Activated T-cell treated with anti-CD3 and anti-CD28 coated beads, Interleukin-2, amount 50 U/mL, for 4 hours (primary cell): ENCODE measurements around the gene KLHL29. TPM values are rescaled to one million over a fixed set of nuclear protein-coding genes. Genes with fewer than 3 reads are reported as not detected.
A peak's percentile ranks its signal among the peaks of the same experiment; 100 is the strongest.
"Not testable (repeated sequence)": the region's sequence is repeated elsewhere in the genome, so short reads cannot be mapped to it uniquely, and the experiment has no call there.

Experiments used
- ATAC-seq, 2 donors: fragments of 200-7000 bp; cut with Tn5 transposase; one replicate each; pipeline ENCODE4 v1.10.0; 2021
- DNase-seq: peaks from one replicate; pipeline ENCODE4 v3.0.0-alpha.2; 2020
- H3K27me3 Mint-ChIP-seq: one replicate; pipeline ENCODE4 v1.8.0; 2021; ENCODE audit warnings: low read depth, mixed read lengths
- H3K36me3 Mint-ChIP-seq: one replicate; pipeline ENCODE4 v1.8.0; 2022; ENCODE audit warnings: mixed read lengths; ENCODE audit not compliant: insufficient read depth
- H3K4me1 Mint-ChIP-seq: one replicate; pipeline ENCODE4 v1.8.0; 2021; ENCODE audit warnings: low read depth, mixed read lengths
- H3K4me3 Mint-ChIP-seq: one replicate; pipeline ENCODE4 v1.8.0; 2021; ENCODE audit warnings: mild to moderate bottlenecking, moderate library complexity, mixed read lengths
- H3K9me3 Mint-ChIP-seq: one replicate; pipeline ENCODE4 v1.8.0; 2021; ENCODE audit warnings: mixed read lengths
- total RNA-seq, 3 donors: library from RNA; stranded (reverse); gene quantifications; one replicate each; pipeline ENCODE4 v1.2.1, GENCODE V29; 2021

Gene KLHL29
- 1 to 10 TPM in 2 of 3 donors, under 1 TPM in 1; 0.82 to 1.5 (median 1.1) TPM for total RNA-seq

- ATAC-seq (peak; percentile 75 to 77), DNase-seq (peak; percentile 74)
- H3K4me1 Mint-ChIP-seq: peaks cover 27% of the 10 kb centered on the region
- H3K36me3 Mint-ChIP-seq: no peaks in the 10 kb centered on the region
- H3K4me3 Mint-ChIP-seq: peak within 1 kb of the TSS; percentile 76
- H3K9me3 Mint-ChIP-seq: no peaks in the 10 kb centered on the region
- peaks cover 54% of the 10 kb centered on the region for H3K27me3 Mint-ChIP-seq
Observed at GRCh38 chr2:23384551-23385343, at the start of gene KLHL29. Gene KLHL29 (plus strand): TSS chr2:23385179. CDS start chr2:23562197, 177,018 bp downstream.

- ATAC-seq (no peak), DNase-seq (no peak)
- no peaks in the 10 kb centered on the region for H3K4me1 Mint-ChIP-seq
- H3K36me3 Mint-ChIP-seq: no peaks in the 10 kb centered on the region
- no peaks in the 10 kb centered on the region for H3K9me3 Mint-ChIP-seq
- no peak overlapping the region for H3K4me3 Mint-ChIP-seq
- peaks cover 15% of the 10 kb centered on the region for H3K27me3 Mint-ChIP-seq
Observed at GRCh38 chr2:23335550-23335949, 49.4 kb upstream of the KLHL29 start.

GRCh38 chr2:23342075-23342474, 42.9 kb upstream of the KLHL29 start:
- no peaks in the 10 kb centered on the region for H3K4me1 Mint-ChIP-seq
- no peak for ATAC-seq
- no peak for DNase-seq
- peaks cover 15% of the 10 kb centered on the region for H3K27me3 Mint-ChIP-seq
- H3K36me3 Mint-ChIP-seq: no peaks in the 10 kb centered on the region
- no peaks in the 10 kb centered on the region for H3K9me3 Mint-ChIP-seq
- no peak overlapping the region for H3K4me3 Mint-ChIP-seq

- ATAC-seq: no peak
Observed at GRCh38 chr2:23346029-23346428, 39.0 kb upstream of the KLHL29 start.

GRCh38 chr2:23346781-23347180, 38.2 kb upstream of the KLHL29 start:
- Mint-ChIP-seq H3K36me3 (no peaks in the 10 kb centered on the region), H3K4me3 (no peak overlapping the region), H3K27me3 (peaks cover 12% of the 10 kb centered on the region), H3K4me1 (no peaks in the 10 kb centered on the region), H3K9me3 (no peaks in the 10 kb centered on the region)
- ATAC-seq (no peak), DNase-seq (no peak)

More at GRCh38 chr2:23346029-23346428, 39.0 kb upstream of the KLHL29 start:
- no peak for DNase-seq
- peaks cover 10% of the 10 kb centered on the region for H3K27me3 Mint-ChIP-seq
- no peaks in the 10 kb centered on the region for H3K9me3 Mint-ChIP-seq
- H3K4me1 Mint-ChIP-seq: no peaks in the 10 kb centered on the region
- no peaks in the 10 kb centered on the region for H3K36me3 Mint-ChIP-seq
- H3K4me3 Mint-ChIP-seq: no peak overlapping the region

GRCh38 chr2:23347471-23348092, 37.4 kb upstream of the KLHL29 start:
- H3K27me3 Mint-ChIP-seq: peaks cover 17% of the 10 kb centered on the region
- no peaks in the 10 kb centered on the region for H3K4me1 Mint-ChIP-seq
- H3K36me3 Mint-ChIP-seq: no peaks in the 10 kb centered on the region
- no peak for ATAC-seq
- DNase-seq: no peak
- H3K9me3 Mint-ChIP-seq: no peaks in the 10 kb centered on the region
- no peak overlapping the region for H3K4me3 Mint-ChIP-seq

GRCh38 chr2:23348093-23348481, 36.9 kb upstream of the KLHL29 start:
- not testable (repeated sequence) for DNase-seq, H3K4me3 Mint-ChIP-seq, ATAC-seq, H3K9me3 Mint-ChIP-seq, H3K4me1 Mint-ChIP-seq, H3K36me3 Mint-ChIP-seq
- peaks cover 20% of the 10 kb centered on the region for H3K27me3 Mint-ChIP-seq

- Mint-ChIP-seq H3K36me3 (no peaks in the 10 kb centered on the region), H3K9me3 (no peaks in the 10 kb centered on the region), H3K4me1 (no peaks in the 10 kb centered on the region), H3K4me3 (no peak overlapping the region), H3K27me3 (peaks cover 30% of the 10 kb centered on the region)
- DNase-seq (no peak), ATAC-seq (no peak)
Observed at GRCh38 chr2:23349508-23349907, 35.5 kb upstream of the KLHL29 start.

GRCh38 chr2:23350041-23350791, 34.8 kb upstream of the KLHL29 start:
- H3K9me3 Mint-ChIP-seq: no peaks in the 10 kb centered on the region
- DNase-seq (no peak), ATAC-seq (no peak)
- peaks cover 36% of the 10 kb centered on the region for H3K27me3 Mint-ChIP-seq
- H3K36me3 Mint-ChIP-seq: no peaks in the 10 kb centered on the region
- H3K4me1 Mint-ChIP-seq: no peaks in the 10 kb centered on the region
- no peak overlapping the region for H3K4me3 Mint-ChIP-seq

- Mint-ChIP-seq H3K9me3 (no peaks in the 10 kb centered on the region), H3K36me3 (no peaks in the 10 kb centered on the region), H3K27me3 (peaks cover 35% of the 10 kb centered on the region), H3K4me1 (no peaks in the 10 kb centered on the region), H3K4me3 (no peak overlapping the region)
- no peak for DNase-seq
- ATAC-seq: no peak
Observed at GRCh38 chr2:23350792-23351355, 34.1 kb upstream of the KLHL29 start.

GRCh38 chr2:23351388-23352141, 33.4 kb upstream of the KLHL29 start:
- H3K36me3 Mint-ChIP-seq: no peaks in the 10 kb centered on the region
- no peaks in the 10 kb centered on the region for H3K9me3 Mint-ChIP-seq
- H3K27me3 Mint-ChIP-seq: peaks cover 29% of the 10 kb centered on the region
- DNase-seq (peak; percentile 35), ATAC-seq (peak; percentile 85 to 90)
- H3K4me1 Mint-ChIP-seq: no peaks in the 10 kb centered on the region
- no peak overlapping the region for H3K4me3 Mint-ChIP-seq

- no peaks in the 10 kb centered on the region for H3K4me1 Mint-ChIP-seq
- no peak overlapping the region for H3K4me3 Mint-ChIP-seq
- peaks cover 26% of the 10 kb centered on the region for H3K27me3 Mint-ChIP-seq
- no peaks in the 10 kb centered on the region for H3K9me3 Mint-ChIP-seq
- H3K36me3 Mint-ChIP-seq: no peaks in the 10 kb centered on the region
- ATAC-seq (no peak), DNase-seq (no peak)
Observed at GRCh38 chr2:23354554-23354953, 30.4 kb upstream of the KLHL29 start.

GRCh38 chr2:23355001-23355400, 30.0 kb upstream of the KLHL29 start:
- H3K9me3 Mint-ChIP-seq: no peaks in the 10 kb centered on the region
- DNase-seq: no peak
- no peaks in the 10 kb centered on the region for H3K36me3 Mint-ChIP-seq
- ATAC-seq: no peak
- H3K4me1 Mint-ChIP-seq: no peaks in the 10 kb centered on the region
- no peak overlapping the region for H3K4me3 Mint-ChIP-seq
- H3K27me3 Mint-ChIP-seq: peaks cover 26% of the 10 kb centered on the region

GRCh38 chr2:23356711-23357110, 28.3 kb upstream of the KLHL29 start:
- no peaks in the 10 kb centered on the region for H3K9me3 Mint-ChIP-seq
- H3K4me3 Mint-ChIP-seq: no peak overlapping the region
- ATAC-seq: no peak
- peaks cover 29% of the 10 kb centered on the region for H3K27me3 Mint-ChIP-seq
- no peaks in the 10 kb centered on the region for H3K4me1 Mint-ChIP-seq
- DNase-seq: no peak
- no peaks in the 10 kb centered on the region for H3K36me3 Mint-ChIP-seq
